ENCODE data around the gene INTS13.
"Not testable (repeated sequence)": the region's sequence is repeated elsewhere in the genome, so short reads cannot be mapped to it uniquely, and the experiment has no call there.

INTS13 gene

DNA sequence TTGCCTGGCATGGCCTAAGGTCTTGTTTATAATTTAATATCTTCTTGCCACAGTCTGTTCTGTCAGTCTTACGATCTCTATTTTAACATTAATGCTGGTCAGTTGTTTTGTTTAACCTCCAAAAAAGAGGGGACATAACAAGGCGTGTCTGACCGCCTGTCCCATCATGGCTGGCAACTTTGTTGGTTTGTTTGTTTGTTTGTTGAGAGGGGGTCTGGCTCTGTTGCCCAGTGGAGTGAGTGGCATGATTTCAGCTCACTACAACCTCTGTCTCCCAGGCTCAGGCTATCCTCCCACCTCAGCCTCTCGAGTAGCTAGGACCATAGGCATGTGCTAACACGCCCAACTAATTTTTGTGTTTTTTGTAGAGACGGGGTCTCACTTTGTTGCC, 68.7 kb downstream of the INTS13 start:
- DNase-seq, result no peak

DNA sequence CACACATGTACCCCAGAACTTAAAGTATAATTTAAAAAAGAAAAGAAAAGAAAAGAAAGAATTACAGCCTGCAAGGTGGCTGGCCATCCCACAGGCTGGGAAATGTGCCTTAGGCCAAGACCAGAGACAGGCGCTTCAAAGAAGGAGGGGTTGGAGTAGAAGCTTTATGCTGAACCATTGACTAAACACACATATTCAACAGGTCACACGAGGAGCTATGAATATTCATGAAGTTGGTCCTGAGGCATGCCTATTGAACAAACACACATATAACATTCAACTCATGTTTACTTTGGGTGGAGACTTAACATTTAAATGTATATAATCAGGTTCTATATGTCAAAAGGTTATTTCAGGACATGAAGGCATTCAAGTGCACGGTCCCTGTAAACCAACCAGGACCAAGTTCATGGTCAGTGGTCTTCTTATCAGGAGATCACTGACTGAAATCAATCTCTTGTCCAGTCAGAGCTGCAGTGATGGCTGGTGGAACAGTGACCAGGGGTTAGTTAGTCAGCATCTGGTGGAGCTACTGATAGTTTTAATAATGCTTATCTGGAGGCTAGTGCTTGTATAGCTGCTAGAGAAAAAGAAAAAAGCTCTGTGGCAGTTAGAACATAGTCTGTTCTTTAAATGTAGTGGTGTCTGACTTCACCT, 69.2 kb downstream of the INTS13 start:
- DNase-seq, result no peak

DNA sequence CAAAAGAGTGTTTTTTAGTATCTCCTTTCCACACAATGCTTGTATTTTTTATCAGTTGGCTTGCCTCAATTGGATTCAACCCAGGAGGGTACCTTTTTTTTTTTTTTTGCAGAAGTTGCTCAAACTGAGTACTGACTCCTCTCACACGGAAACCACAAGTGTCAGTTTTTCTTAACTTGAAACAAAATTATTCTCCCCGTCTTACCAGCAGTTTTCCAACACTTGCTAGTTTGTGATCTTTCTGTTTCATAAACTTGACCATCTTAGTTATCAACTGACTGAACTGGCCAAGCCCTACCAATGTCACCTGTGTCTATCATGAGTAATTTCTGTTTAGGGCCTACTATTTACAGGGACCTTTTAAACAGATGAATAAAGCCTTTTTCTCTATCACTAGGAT, 70.7 kb downstream of the INTS13 start:
- no peak for DNase-seq

- peak in 1 of 2 experiments; percentile 40 for DNase-seq
Measured at GRCh38 chr12:26863515-26863914, 74.3 kb downstream of the INTS13 start.

GRCh38 chr12:26862787-26863186, 75.0 kb downstream of the INTS13 start:
- not testable (repeated sequence) for DNase-seq

DNA sequence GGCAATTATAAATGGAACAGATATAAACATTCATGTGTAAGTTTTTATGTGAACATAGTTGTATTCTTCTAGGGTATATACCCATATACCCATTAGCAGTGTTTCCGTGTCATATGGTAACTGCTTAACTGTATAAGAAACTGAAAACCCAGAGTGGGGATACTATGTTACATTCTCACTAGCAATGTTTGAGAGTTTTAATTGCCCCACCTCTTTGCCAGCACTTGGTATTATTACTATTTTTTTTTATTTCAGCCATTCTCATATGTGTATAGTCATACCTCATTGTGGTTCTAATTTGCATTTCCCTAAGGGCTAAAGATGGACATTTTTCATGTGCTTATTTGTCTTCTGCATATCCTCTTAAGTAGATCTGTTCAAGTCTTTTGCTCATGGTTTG, 76.1 kb downstream of the INTS13 start:
- no peak for DNase-seq

DNA sequence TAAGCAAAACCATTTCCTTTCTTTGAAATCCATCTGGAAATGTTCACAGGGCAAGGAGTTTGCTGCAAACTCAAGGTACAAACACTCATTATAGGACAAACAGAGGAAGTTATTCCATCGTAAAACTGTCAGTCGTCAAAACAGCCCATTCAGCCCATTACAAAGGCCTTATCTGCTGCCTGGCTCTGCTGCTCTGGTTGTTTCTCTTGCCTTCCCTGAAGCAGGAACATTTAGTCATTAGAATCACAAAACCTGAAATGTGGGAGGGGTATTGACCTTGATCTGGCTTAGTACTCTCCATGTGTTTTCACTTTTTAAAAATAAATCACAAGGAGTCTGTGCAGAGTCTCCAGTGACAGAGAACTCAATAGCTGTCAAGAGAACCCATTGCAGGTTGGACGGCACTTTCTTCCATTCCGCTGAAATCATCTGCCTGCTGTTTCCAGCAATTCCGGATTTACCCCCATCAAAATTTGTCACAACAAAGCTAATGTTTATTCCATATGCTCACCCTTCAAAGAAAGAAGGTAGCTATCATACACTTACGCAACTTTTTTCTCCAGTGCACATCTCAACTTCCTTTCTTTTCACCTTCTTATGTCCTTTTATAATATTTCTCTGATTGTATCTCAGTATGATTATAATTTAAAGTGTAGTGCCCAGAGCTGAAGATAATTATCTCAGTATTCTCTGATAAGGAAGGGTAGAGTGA, 80.2 kb downstream of the INTS13 start:
- DNase-seq, result no peak

DNA sequence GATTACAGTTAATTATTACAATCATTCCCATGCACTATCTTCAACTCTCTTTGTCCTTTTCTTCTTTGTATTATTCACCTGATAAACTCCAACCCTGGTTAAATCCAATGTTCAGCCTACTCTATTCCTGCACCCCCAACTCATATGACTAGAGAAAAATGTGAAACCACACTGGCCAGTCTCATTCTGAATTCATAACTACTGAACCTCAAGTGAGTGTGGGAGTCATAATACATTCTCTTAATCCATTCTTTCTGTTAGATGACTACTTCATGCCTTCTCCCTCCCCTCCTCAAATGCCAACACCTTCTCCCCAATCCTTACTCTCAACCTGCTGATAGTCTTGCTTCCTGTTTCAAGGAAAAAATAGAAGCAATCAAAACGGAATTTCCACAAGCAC, 82.4 kb downstream of the INTS13 start:
- DNase-seq, result no peak
